Measurements from ENCODE around the gene EMSY.
"Not testable (repeated sequence)": the region's sequence is repeated elsewhere in the genome, so short reads cannot be mapped to it uniquely, and the experiment has no call there.

Gene EMSY

GRCh38 chr11:76577921-76578653, 133.3 kb downstream of the EMSY start:
- no peak for TF ChIP-seq CTCF (IDR thresholded peaks at IDR 0.05; ENCODE audit: extremely low read depth, insufficient read depth, missing control alignments)
- no peak for DNase-seq (ENCODE audit: low spot score)
- in situ Hi-C loops (cut with MboI; ENCODE audit: low pct_unique_long_range_greater_than_20kb, low sequenced_read_pairs, unreplicated experiment) = loop anchor here (10.0 kb wide), 1 partner anchor 107 kb away; no protein-coding TSS in a partner anchor

- no peak for DNase-seq (ENCODE audit: low spot score)
- in situ Hi-C loops (cut with MboI; ENCODE audit: low pct_unique_long_range_greater_than_20kb, low sequenced_read_pairs, unreplicated experiment) = loop anchor here (10.0 kb wide), 1 partner anchor 106 kb away; no protein-coding TSS in a partner anchor
- no peak for TF ChIP-seq CTCF (IDR thresholded peaks at IDR 0.05; ENCODE audit: extremely low read depth, insufficient read depth, missing control alignments)
These were observed 133.8 kb downstream of the EMSY start for GRCh38 chr11:76578654-76579055.

GRCh38 chr11:76579056-76579751, 134.4 kb downstream of the EMSY start:
- TF ChIP-seq CTCF (IDR thresholded peaks at IDR 0.05; ENCODE audit: extremely low read depth, insufficient read depth, missing control alignments) = no peak
- DNase-seq (ENCODE audit: low spot score) = no peak
- in situ Hi-C loops (cut with MboI; ENCODE audit: low pct_unique_long_range_greater_than_20kb, low sequenced_read_pairs, unreplicated experiment) = loop anchor here (10.0 kb wide), 1 partner anchor 106 kb away; no protein-coding TSS in a partner anchor

- DNase-seq (ENCODE audit: low spot score) = no peak
- in situ Hi-C loops (cut with MboI; ENCODE audit: low pct_unique_long_range_greater_than_20kb, low sequenced_read_pairs, unreplicated experiment) = loop anchor here (10.0 kb wide), 1 partner anchor 105 kb away; no protein-coding TSS in a partner anchor
- no peak for TF ChIP-seq CTCF (IDR thresholded peaks at IDR 0.05; ENCODE audit: extremely low read depth, insufficient read depth, missing control alignments)
These were observed 134.9 kb downstream of the EMSY start for GRCh38 chr11:76579752-76580151.

- in situ Hi-C loops (cut with MboI; ENCODE audit: low pct_unique_long_range_greater_than_20kb, low sequenced_read_pairs, unreplicated experiment); DNase-seq (ENCODE audit: low spot score): not testable (repeated sequence)
These were observed 137.7 kb downstream of the EMSY start for GRCh38 chr11:76582471-76582870.

GRCh38 chr11:76587820-76588454, 143.1 kb downstream of the EMSY start:
- no peak for TF ChIP-seq CTCF (IDR thresholded peaks at IDR 0.05; ENCODE audit: extremely low read depth, insufficient read depth, missing control alignments)
- DNase-seq (ENCODE audit: low spot score) = no peak
- in situ Hi-C loops (cut with MboI; ENCODE audit: low pct_unique_long_range_greater_than_20kb, low sequenced_read_pairs, unreplicated experiment) = no loop called here
